ENCODE measurements around the gene NRG3. TPM values are rescaled to one million over a fixed set of nuclear protein-coding genes. Genes with fewer than 3 reads are reported as not detected.

NRG3 gene
- total and polyA plus RNA-seq, 2 donors (not counting 1 experiment from before 2014, with no cell fraction given), result 0.06 TPM; not detected in 1

GRCh38 chr10:82037076-82037475 is 162.1 kb downstream of the NRG3 start:
- H3K4me3 ChIP-seq (ENCODE audit: control extremely low read depth in 1 of 5, extremely low read depth in 1 of 5, insufficient read depth in 1 of 5, low read depth in 2 of 5, low read length in 4 of 5), result no peak overlapping the region
- H3K4me1 Mint-ChIP-seq, result no peaks in the 10 kb centered on the region
- no peak for ATAC-seq (ENCODE audit: low read depth)

DNA sequence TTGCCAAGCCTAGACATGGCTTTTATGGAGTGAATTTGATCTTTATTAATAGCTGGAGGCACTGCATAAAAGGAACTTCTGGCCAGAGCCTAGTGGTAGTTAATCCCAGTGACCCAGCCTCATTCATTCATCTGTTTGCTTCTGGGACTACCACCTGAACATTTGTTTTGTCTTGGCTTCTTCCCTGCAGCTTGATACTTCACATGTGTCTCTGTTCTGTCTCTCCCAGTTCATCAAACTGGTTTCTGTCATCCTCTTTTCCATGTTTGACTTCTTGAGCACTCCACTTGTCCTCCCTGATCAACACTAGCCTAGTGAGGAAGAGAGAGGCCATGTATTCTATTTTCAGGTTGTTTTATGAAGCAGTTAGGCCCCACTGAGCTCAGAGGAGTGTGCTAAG is 163.6 kb downstream of the NRG3 start:
- POLR2A ChIA-PET, result no interaction called here
- intact Hi-C loops (cut with micrococcal nuclease), result no loop called here
- Histone ChIP-seq H3K36me3 (replicated peaks in 1 of 2; ENCODE audit: control extremely low read depth in 1 of 2, control insufficient read depth in 1 of 2, extremely low read depth in 1 of 2, insufficient read depth in 2 of 2, low read length in 1 of 2) (no peaks in the 10 kb centered on the region), H3K27ac (ENCODE audit: low read length in 2 of 2) (no peak overlapping the region), H2AFZ (ENCODE audit: insufficient read depth, low read depth, low read length, poor library complexity, severe bottlenecking) (no peak overlapping the region), H3K4me1 (ENCODE audit: control insufficient read depth in 2 of 2, insufficient read depth in 2 of 2, low read length in 2 of 2) (no peaks in the 10 kb centered on the region), H3K79me2 (ENCODE audit: control insufficient read depth, insufficient read depth, low read length) (no peaks in the 10 kb centered on the region), H3K27me3 (replicated peaks in 1 of 4; ENCODE audit: control extremely low read depth in 1 of 4, control insufficient read depth in 3 of 4, insufficient read depth in 4 of 4, low read length in 3 of 4) (no peaks in the 10 kb centered on the region), H3K9me3 (ENCODE audit: control extremely low read depth in 1 of 3, control insufficient read depth in 2 of 3, insufficient read depth in 1 of 3, low read length in 2 of 3) (peaks cover 0 to 3% (median 0%) of the 10 kb centered on the region in 3 donors), H3K4me3 (ENCODE audit: control extremely low read depth in 1 of 5, extremely low read depth in 1 of 5, insufficient read depth in 1 of 5, low read depth in 2 of 5, low read length in 4 of 5) (no peak overlapping the region), H4K20me1 (ENCODE audit: control insufficient read depth, insufficient read depth, low read length, poor library complexity, severe bottlenecking) (no peaks in the 10 kb centered on the region), H3K9ac (ENCODE audit: low read length) (no peak overlapping the region), H3K4me2 (replicated peaks; ENCODE audit: low read depth, low read length, poor library complexity, severe bottlenecking) (no peak overlapping the region)
- Mint-ChIP-seq H3K27me3 (no peaks in the 10 kb centered on the region), H3K4me3 (no peak overlapping the region), H3K9me3 (ENCODE audit: insufficient read depth) (no peaks in the 10 kb centered on the region), H3K4me1 (no peaks in the 10 kb centered on the region), H3K27ac (no peak overlapping the region)
- no peak for TF ChIP-seq CTCF (IDR thresholded peaks at IDR 0.05)
- TF ChIP-seq EZH2 (IDR thresholded peaks at IDR 0.05; ENCODE audit: borderline replicate concordance, insufficient read depth, low read depth, low read length, poor library complexity, severe bottlenecking), result no peak
- DNase-seq (no peak), ATAC-seq (ENCODE audit: low read depth) (no peak)
- CTCF ChIA-PET, result no interaction called here

More at GRCh38 chr10:82037076-82037475, 162.1 kb downstream of the NRG3 start:
- Histone ChIP-seq H3K4me2 (replicated peaks; ENCODE audit: low read depth, low read length, poor library complexity, severe bottlenecking) (no peak overlapping the region), H3K9me3 (ENCODE audit: control extremely low read depth in 1 of 3, control insufficient read depth in 2 of 3, insufficient read depth in 1 of 3, low read length in 2 of 3) (peaks cover 0 to 3% (median 0%) of the 10 kb centered on the region in 3 donors), H3K27me3 (replicated peaks in 1 of 4; ENCODE audit: control extremely low read depth in 1 of 4, control insufficient read depth in 3 of 4, insufficient read depth in 4 of 4, low read length in 3 of 4) (no peaks in the 10 kb centered on the region), H3K9ac (ENCODE audit: low read length) (no peak overlapping the region), H3K79me2 (ENCODE audit: control insufficient read depth, insufficient read depth, low read length) (no peaks in the 10 kb centered on the region), H2AFZ (ENCODE audit: insufficient read depth, low read depth, low read length, poor library complexity, severe bottlenecking) (no peak overlapping the region), H3K27ac (ENCODE audit: low read length in 2 of 2) (no peak overlapping the region), H3K36me3 (replicated peaks in 1 of 2; ENCODE audit: control extremely low read depth in 1 of 2, control insufficient read depth in 1 of 2, extremely low read depth in 1 of 2, insufficient read depth in 2 of 2, low read length in 1 of 2) (no peaks in the 10 kb centered on the region), H3K4me1 (ENCODE audit: control insufficient read depth in 2 of 2, insufficient read depth in 2 of 2, low read length in 2 of 2) (no peaks in the 10 kb centered on the region), H4K20me1 (ENCODE audit: control insufficient read depth, insufficient read depth, low read length, poor library complexity, severe bottlenecking) (no peaks in the 10 kb centered on the region)
- ChIA-PET CTCF (no interaction called here), POLR2A (no interaction called here)
- no peak overlapping the region for H3K4me3 Mint-ChIP-seq
- H3K27me3 Mint-ChIP-seq, result no peaks in the 10 kb centered on the region
- no peak for TF ChIP-seq CTCF (IDR thresholded peaks at IDR 0.05)
- no peak for TF ChIP-seq EZH2 (IDR thresholded peaks at IDR 0.05; ENCODE audit: borderline replicate concordance, insufficient read depth, low read depth, low read length, poor library complexity, severe bottlenecking)
- intact Hi-C loops (cut with micrococcal nuclease), result no loop called here
- H3K9me3 Mint-ChIP-seq (ENCODE audit: insufficient read depth), result no peaks in the 10 kb centered on the region
- no peak for DNase-seq
- no peak overlapping the region for H3K27ac Mint-ChIP-seq
